KOPT-K1 (cell line): ENCODE measurements around the gene VMA21.

ENCODE experiments used
- H3K27ac ChIP-seq: fragments of 200-600 bp; sonication (generic); 2 replicates; pipeline ENCODE4 v1.5.1; 2016; ENCODE audit warnings: antibody characterized with exemption, mild to moderate bottlenecking, low read depth, low read length; ENCODE audit not compliant: poor library complexity, severe bottlenecking
- H3K36me3 ChIP-seq: fragments of 200-600 bp; sonication (generic); 2 replicates; pipeline ENCODE4 v1.5.1; 2017; ENCODE audit warnings: antibody characterized with exemption, mild to moderate bottlenecking, low read length, moderate library complexity; ENCODE audit not compliant: insufficient read depth
- H3K9me3 ChIP-seq: fragments of 200-600 bp; sonication (generic); 2 replicates; pipeline ENCODE4 v1.5.1; 2017; ENCODE audit warnings: antibody characterized with exemption, low read length, mild to moderate bottlenecking; ENCODE audit not compliant: insufficient read depth, poor library complexity, severe bottlenecking

Gene VMA21

DNA sequence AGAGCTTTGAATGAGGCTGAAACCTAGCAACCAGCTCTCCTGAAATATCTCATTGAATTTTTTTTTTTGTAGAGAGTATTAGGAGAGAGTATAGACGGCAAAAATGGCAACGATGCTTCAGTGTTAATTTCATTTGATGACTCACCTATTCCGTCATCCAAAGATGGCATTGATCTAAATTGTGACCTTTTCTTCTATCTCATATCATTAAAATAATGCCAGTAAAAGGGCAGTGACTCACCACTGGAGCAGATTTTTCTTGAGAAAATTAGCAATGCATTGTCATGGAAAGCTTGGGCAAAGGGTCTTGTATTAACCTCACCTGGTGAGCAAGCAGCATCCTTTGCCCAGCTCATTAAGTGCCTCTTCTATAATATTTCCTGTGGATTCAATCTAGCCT, 19.6 kb downstream of the VMA21 start:
- Histone ChIP-seq H3K9me3 (no peaks in the 10 kb centered on the region), H3K27ac (no peak overlapping the region), H3K36me3 (peaks cover 5% of the 10 kb centered on the region)

DNA sequence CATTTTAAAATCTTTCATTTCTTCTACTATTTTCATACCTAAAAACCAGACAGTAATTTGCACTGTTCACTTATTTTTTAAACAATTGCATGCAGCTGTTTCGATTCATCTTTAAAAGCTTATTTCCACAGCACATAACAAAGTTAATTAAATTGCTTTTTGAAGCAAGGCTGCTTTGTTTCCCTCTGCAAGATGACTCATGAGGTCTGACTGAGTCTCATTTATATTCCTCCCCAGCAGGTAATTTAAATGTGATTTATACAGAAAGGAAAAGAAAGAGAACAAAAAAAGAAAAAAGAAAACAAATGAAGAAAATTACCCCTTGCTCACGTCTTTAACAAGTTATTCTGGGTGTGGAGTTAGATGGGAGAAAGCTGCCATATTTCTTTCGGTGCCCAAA, 22.8 kb downstream of the VMA21 start:
- Histone ChIP-seq H3K9me3 (no peaks in the 10 kb centered on the region), H3K36me3 (no peaks in the 10 kb centered on the region), H3K27ac (no peak overlapping the region)

DNA sequence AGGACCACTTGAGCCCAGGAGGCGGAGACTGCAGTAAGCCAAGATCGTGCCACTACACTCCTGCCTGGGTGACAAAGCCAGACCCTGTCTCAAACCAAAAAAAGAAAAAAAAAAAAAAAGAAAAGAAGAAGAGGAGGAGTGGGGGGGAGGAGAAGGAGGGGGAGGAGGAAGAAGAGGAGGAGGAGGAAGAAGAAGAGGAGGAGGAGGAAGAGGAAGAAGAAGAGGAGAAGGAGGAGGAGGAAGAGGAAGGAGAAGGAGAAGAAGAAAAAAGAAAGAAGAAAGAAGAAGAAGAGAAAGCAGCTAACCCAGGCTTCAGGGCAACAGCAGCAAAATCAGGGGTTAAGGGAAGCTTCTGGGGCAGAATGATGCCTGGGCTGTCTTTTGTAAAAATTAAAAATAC, 27.5 kb downstream of the VMA21 start:
- no peaks in the 10 kb centered on the region for H3K36me3 ChIP-seq
- no peaks in the 10 kb centered on the region for H3K9me3 ChIP-seq
- H3K27ac ChIP-seq = no peak overlapping the region

DNA sequence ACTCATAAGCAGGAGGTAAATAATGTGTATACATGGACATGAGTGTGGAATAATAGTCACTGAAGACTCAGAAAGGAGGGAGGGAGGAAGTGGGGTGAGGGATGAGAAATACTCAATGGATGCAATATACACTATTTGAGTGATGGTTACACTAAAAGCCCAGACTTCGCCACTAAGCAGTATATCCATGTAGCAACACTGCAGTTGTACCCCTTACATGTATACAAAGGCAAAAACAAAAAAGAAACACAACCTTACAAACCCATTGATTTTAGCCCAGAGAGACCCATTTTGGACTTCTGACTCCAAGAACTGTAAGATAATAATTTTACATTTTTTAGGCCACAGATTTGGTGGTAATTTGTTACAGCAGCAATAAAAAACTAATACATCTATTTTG, 51.5 kb downstream of the VMA21 start:
- no peak overlapping the region for H3K27ac ChIP-seq
- H3K9me3 ChIP-seq = no peaks in the 10 kb centered on the region
- H3K36me3 ChIP-seq = no peaks in the 10 kb centered on the region

DNA sequence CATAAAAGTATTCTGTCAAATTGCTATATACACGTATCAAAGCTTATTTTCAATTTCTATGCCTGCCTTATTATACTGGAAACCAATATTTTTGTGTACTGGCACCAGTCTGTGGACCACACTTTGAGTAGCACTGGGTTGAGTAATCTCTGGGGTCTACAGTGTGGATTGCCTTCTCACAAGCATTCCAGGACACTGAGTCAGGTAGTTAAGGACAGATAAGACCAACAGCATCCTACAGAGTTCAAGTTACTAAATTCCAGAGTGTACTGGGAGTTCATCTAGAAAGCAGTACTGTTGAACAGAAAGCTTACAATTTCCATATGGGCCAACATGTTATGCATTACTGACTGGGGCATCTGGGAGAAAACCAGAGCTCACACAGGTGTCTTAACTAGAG, 61.8 kb downstream of the VMA21 start:
- no peak overlapping the region for H3K27ac ChIP-seq
- H3K9me3 ChIP-seq = no peaks in the 10 kb centered on the region
- no peaks in the 10 kb centered on the region for H3K36me3 ChIP-seq
